HEK293 (cell line): ENCODE measurements around the gene EVC.
A peak's percentile ranks its signal among the peaks of the same experiment; 100 is the strongest.

ENCODE experiments used
- CTCF ChIA-PET: fragments of 350-600 bp; formaldehyde crosslinking; extraction: SDS; loops from one replicate; lab custom pipeline; 2021; ENCODE audit warnings: antibody characterized with exemption; lab: Yijun Ruan, JAX
- POLR2A ChIA-PET: fragments of 300-600 bp; formaldehyde crosslinking; extraction: SDS; loops from one replicate; lab custom pipeline; 2020; ENCODE audit warnings: antibody characterized with exemption, inconsistent platforms; lab: Yijun Ruan, JAX
- H3K27ac ChIP-seq: fragments of 200-500 bp; sonication (Bioruptor generic); 2 replicates; pipeline ENCODE4 v1.5.1; 2014; ENCODE audit warnings: low read depth, low read length, control low read depth, inconsistent platforms; ENCODE audit errors: extremely low read depth
- H3K36me3 ChIP-seq, 2 experiments: fragments of 200-500 bp in 1 of 2; sonication (Bioruptor generic) in 1 of 2; 1 replicate in 1 of 2; 2 replicates in 1 of 2; pipeline ENCODE4 v1.5.1; 2014 to 2017; ENCODE audit warnings: inconsistent platforms in 2 of 2, low read length in 2 of 2; ENCODE audit not compliant: control insufficient read depth in 2 of 2, insufficient read depth in 1 of 2
- H3K4me1 ChIP-seq: fragments of 200-500 bp; sonication (Bioruptor generic); 2 replicates; pipeline ENCODE4 v1.5.1; 2014; ENCODE audit warnings: mild to moderate bottlenecking, low read length, inconsistent platforms; ENCODE audit not compliant: control insufficient read depth, insufficient read depth
- H3K4me3 ChIP-seq: 2 replicates; pipeline ENCODE4 v1.5.1; 2011; ENCODE audit warnings: low read depth, mild to moderate bottlenecking, control low read depth, low read length, moderate library complexity
- H3K9me3 ChIP-seq: fragments of 200-500 bp; sonication (Bioruptor generic); 2 replicates; pipeline ENCODE4 v1.5.1; 2014; ENCODE audit warnings: low read depth, low read length, inconsistent platforms; ENCODE audit not compliant: control insufficient read depth, insufficient read depth
- BCL11B ChIP-seq: fragments of 450-650 bp; formaldehyde crosslinking; IDR thresholded peaks from 2 replicates; pipeline ENCODE4 v1.5.1; 2016; ENCODE audit warnings: low read depth, missing biosample characterization, missing genetic modification characterization
- KLF1 ChIP-seq: fragments of 450-650 bp; formaldehyde crosslinking; IDR thresholded peaks from 2 replicates; pipeline ENCODE4 v1.5.1; 2016; ENCODE audit warnings: missing biosample characterization, missing genetic modification characterization
- ZNF266 ChIP-seq: fragments of 450-650 bp; formaldehyde crosslinking; IDR thresholded peaks from 2 replicates; pipeline ENCODE4 v1.5.1; 2016; ENCODE audit warnings: missing biosample characterization, missing genetic modification characterization, low read depth
- ZNF394 ChIP-seq: fragments of 450-650 bp; formaldehyde crosslinking; IDR thresholded peaks from 2 replicates; pipeline ENCODE4 v1.5.1; 2016; ENCODE audit warnings: missing biosample characterization, missing genetic modification characterization, mild to moderate bottlenecking, moderate library complexity, borderline replicate concordance
- ZNF513 ChIP-seq: fragments of 450-650 bp; IDR thresholded peaks from 2 replicates; pipeline ENCODE4 v1.5.1; 2018; ENCODE audit warnings: missing biosample characterization, missing genetic modification characterization
- ZNF654 ChIP-seq: fragments of 450-650 bp; formaldehyde crosslinking; IDR thresholded peaks from 2 replicates; pipeline ENCODE4 v1.5.1; 2016; ENCODE audit warnings: low read depth, missing biosample characterization, missing genetic modification characterization
- ZNF791 ChIP-seq: fragments of 450-650 bp; formaldehyde crosslinking; IDR thresholded peaks from 2 replicates; pipeline ENCODE4 v1.5.1; 2016; ENCODE audit warnings: missing biosample characterization, missing genetic modification characterization
- TF ChIP-seq, protein P1 (sequence below): fragments of 450-650 bp; formaldehyde crosslinking; IDR thresholded peaks from 2 replicates; pipeline ENCODE4 v1.5.1; 2016; ENCODE audit warnings: missing biosample characterization, missing genetic modification characterization, low read depth
- TF ChIP-seq, protein P2 (sequence below): fragments of 450-650 bp; formaldehyde crosslinking; IDR thresholded peaks from 2 replicates; pipeline ENCODE4 v1.5.1; 2016; ENCODE audit warnings: missing biosample characterization, missing genetic modification characterization, borderline replicate concordance
- TF ChIP-seq, protein P3 (sequence below): fragments of 450-650 bp; formaldehyde crosslinking; IDR thresholded peaks from 2 replicates; pipeline ENCODE4 v1.5.1; 2016; ENCODE audit warnings: missing biosample characterization, missing genetic modification characterization
- TF ChIP-seq, protein P4 (sequence below): fragments of 450-650 bp; formaldehyde crosslinking; IDR thresholded peaks from 2 replicates; pipeline ENCODE4 v1.5.0; 2017; ENCODE audit warnings: missing biosample characterization, missing genetic modification characterization, borderline replicate concordance
- TF ChIP-seq, protein P5 (sequence below): fragments of 450-650 bp; formaldehyde crosslinking; IDR thresholded peaks from 2 replicates; pipeline ENCODE4 v1.5.1; 2016; ENCODE audit warnings: missing biosample characterization, missing genetic modification characterization
- TF ChIP-seq, protein P6 (sequence below): fragments of 450-650 bp; formaldehyde crosslinking; IDR thresholded peaks from 2 replicates; pipeline ENCODE4 v1.5.1; 2017; ENCODE audit warnings: missing biosample characterization, missing genetic modification characterization

EVC gene

DNA sequence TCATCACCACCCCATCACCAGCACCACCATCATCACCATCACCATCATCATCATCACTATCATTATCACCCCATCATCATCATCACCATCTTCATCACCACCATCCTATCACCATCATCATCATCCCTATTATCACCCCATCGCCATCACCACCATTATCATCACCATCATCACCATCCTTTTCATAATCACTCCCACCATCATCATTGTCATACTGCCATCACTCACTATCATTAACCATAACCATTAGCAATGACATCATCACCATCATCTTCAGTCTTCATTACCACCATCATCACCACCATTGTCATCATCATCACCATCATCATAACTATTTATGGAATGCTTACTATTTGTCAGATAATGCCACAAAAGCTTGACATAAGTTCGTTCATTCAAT is 146.2 kb downstream of the EVC start:
- ChIA-PET POLR2A (interaction anchor here (0.6 kb wide), 1 partner anchor 13 kb away, joined by 6 read pairs; no protein-coding TSS in a partner anchor), CTCF (no interaction called here)
- H3K27ac ChIP-seq, result no peak overlapping the region
- TF ChIP-seq, protein P1, sequence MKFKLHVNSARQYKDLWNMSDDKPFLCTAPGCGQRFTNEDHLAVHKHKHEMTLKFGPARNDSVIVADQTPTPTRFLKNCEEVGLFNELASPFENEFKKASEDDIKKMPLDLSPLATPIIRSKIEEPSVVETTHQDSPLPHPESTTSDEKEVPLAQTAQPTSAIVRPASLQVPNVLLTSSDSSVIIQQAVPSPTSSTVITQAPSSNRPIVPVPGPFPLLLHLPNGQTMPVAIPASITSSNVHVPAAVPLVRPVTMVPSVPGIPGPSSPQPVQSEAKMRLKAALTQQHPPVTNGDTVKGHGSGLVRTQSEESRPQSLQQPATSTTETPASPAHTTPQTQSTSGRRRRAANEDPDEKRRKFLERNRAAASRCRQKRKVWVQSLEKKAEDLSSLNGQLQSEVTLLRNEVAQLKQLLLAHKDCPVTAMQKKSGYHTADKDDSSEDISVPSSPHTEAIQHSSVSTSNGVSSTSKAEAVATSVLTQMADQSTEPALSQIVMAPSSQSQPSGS, result peak; percentile 92
- TF ChIP-seq ZNF791 (tag by site-specific recombination) (0 out of 2 replicates have a peak, but pooled peaks have one; percentile 13), ZNF513 (tag by site-specific recombination) (peak; percentile 88), ZNF266 (tag by site-specific recombination) (0 out of 2 replicates have a peak, but pooled peaks have one; percentile 17), KLF1 (tag by site-specific recombination) (0 out of 2 replicates have a peak, but pooled peaks have one; percentile 11)
- TF ChIP-seq, protein P2, sequence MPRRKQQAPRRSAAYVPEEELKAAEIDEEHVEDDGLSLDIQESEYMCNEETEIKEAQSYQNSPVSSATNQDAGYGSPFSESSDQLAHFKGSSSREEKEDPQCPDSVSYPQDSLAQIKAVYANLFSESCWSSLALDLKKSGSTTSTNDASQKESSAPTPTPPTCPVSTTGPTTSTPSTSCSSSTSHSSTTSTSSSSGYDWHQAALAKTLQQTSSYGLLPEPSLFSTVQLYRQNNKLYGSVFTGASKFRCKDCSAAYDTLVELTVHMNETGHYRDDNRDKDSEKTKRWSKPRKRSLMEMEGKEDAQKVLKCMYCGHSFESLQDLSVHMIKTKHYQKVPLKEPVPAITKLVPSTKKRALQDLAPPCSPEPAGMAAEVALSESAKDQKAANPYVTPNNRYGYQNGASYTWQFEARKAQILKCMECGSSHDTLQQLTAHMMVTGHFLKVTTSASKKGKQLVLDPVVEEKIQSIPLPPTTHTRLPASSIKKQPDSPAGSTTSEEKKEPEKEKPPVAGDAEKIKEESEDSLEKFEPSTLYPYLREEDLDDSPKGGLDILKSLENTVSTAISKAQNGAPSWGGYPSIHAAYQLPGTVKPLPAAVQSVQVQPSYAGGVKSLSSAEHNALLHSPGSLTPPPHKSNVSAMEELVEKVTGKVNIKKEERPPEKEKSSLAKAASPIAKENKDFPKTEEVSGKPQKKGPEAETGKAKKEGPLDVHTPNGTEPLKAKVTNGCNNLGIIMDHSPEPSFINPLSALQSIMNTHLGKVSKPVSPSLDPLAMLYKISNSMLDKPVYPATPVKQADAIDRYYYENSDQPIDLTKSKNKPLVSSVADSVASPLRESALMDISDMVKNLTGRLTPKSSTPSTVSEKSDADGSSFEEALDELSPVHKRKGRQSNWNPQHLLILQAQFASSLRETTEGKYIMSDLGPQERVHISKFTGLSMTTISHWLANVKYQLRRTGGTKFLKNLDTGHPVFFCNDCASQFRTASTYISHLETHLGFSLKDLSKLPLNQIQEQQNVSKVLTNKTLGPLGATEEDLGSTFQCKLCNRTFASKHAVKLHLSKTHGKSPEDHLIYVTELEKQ (tag by site-specific recombination), result no peak
- TF ChIP-seq, protein P3, sequence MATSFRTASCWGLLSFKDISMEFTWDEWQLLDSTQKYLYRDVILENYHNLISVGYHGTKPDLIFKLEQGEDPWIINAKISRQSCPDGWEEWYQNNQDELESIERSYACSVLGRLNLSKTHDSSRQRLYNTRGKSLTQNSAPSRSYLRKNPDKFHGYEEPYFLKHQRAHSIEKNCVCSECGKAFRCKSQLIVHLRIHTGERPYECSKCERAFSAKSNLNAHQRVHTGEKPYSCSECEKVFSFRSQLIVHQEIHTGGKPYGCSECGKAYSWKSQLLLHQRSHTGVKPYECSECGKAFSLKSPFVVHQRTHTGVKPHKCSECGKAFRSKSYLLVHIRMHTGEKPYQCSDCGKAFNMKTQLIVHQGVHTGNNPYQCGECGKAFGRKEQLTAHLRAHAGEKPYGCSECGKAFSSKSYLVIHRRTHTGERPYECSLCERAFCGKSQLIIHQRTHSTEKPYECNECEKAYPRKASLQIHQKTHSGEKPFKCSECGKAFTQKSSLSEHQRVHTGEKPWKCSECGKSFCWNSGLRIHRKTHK (tag by site-specific recombination), result no peak
- TF ChIP-seq, protein P4, sequence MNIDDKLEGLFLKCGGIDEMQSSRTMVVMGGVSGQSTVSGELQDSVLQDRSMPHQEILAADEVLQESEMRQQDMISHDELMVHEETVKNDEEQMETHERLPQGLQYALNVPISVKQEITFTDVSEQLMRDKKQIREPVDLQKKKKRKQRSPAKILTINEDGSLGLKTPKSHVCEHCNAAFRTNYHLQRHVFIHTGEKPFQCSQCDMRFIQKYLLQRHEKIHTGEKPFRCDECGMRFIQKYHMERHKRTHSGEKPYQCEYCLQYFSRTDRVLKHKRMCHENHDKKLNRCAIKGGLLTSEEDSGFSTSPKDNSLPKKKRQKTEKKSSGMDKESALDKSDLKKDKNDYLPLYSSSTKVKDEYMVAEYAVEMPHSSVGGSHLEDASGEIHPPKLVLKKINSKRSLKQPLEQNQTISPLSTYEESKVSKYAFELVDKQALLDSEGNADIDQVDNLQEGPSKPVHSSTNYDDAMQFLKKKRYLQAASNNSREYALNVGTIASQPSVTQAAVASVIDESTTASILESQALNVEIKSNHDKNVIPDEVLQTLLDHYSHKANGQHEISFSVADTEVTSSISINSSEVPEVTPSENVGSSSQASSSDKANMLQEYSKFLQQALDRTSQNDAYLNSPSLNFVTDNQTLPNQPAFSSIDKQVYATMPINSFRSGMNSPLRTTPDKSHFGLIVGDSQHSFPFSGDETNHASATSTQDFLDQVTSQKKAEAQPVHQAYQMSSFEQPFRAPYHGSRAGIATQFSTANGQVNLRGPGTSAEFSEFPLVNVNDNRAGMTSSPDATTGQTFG (tag by site-specific recombination), result 0 out of 2 replicates have a peak, but pooled peaks have one; percentile 33
- H3K4me3 ChIP-seq, result no peak overlapping the region
- H3K36me3 ChIP-seq, result no peaks in the 10 kb centered on the region
- H3K4me1 ChIP-seq, result no peaks in the 10 kb centered on the region
- H3K9me3 ChIP-seq, result no peaks in the 10 kb centered on the region

DNA sequence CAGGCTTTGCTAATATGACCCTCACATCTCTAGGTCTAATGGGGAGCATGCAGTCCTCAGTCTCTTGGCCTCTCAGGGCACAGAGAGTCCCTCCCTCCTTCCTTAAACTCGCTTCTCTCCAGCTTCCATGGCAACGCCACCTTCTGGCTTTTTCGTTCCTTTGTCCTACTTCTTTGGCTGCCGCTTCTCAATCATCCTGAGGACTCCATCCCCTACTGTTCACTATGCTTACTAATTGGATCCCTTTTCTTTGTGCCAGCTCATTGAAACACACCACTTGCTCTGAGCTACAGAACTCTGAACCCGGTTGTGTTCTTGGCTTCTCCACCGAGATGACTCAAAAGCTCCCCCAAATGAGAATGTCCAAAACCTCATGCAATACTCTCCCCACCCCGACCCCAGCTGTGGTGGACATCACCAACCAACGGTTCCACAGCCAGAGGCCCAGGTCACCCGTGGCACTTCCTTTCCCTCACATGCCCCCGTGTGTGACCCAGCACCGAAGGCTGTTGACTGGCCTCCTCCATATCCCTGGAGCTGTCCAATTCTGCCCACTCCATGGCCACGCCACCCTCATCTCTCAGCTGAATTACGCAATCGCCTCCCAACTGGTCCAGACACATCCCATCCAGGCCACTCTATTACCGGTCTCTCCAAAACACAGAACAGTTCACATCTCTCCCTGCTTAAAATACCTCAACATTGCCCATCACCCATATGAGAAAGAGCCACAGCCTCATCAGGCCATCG is 147.2 kb downstream of the EVC start:
- CTCF ChIA-PET, result interaction anchor here (0.6 kb wide), 2 partner anchors 11 to 48 kb away, joined by 3 read pairs; no protein-coding TSS in a partner anchor
- H3K9me3 ChIP-seq, result no peaks in the 10 kb centered on the region
- H3K36me3 ChIP-seq, result no peaks in the 10 kb centered on the region
- POLR2A ChIA-PET, result interaction anchor here (0.6 kb wide), 1 partner anchor 14 kb away, joined by 6 read pairs; no protein-coding TSS in a partner anchor
- no peaks in the 10 kb centered on the region for H3K4me1 ChIP-seq
- H3K27ac ChIP-seq, result no peak overlapping the region
- H3K4me3 ChIP-seq, result no peak overlapping the region
- TF ChIP-seq ZNF394 (tag by site-specific recombination) (no peak), BCL11B (no peak), ZNF654 (no peak)
- TF ChIP-seq, protein P5, sequence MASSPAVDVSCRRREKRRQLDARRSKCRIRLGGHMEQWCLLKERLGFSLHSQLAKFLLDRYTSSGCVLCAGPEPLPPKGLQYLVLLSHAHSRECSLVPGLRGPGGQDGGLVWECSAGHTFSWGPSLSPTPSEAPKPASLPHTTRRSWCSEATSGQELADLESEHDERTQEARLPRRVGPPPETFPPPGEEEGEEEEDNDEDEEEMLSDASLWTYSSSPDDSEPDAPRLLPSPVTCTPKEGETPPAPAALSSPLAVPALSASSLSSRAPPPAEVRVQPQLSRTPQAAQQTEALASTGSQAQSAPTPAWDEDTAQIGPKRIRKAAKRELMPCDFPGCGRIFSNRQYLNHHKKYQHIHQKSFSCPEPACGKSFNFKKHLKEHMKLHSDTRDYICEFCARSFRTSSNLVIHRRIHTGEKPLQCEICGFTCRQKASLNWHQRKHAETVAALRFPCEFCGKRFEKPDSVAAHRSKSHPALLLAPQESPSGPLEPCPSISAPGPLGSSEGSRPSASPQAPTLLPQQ (tag by site-specific recombination), result no peak
- TF ChIP-seq, protein P6, sequence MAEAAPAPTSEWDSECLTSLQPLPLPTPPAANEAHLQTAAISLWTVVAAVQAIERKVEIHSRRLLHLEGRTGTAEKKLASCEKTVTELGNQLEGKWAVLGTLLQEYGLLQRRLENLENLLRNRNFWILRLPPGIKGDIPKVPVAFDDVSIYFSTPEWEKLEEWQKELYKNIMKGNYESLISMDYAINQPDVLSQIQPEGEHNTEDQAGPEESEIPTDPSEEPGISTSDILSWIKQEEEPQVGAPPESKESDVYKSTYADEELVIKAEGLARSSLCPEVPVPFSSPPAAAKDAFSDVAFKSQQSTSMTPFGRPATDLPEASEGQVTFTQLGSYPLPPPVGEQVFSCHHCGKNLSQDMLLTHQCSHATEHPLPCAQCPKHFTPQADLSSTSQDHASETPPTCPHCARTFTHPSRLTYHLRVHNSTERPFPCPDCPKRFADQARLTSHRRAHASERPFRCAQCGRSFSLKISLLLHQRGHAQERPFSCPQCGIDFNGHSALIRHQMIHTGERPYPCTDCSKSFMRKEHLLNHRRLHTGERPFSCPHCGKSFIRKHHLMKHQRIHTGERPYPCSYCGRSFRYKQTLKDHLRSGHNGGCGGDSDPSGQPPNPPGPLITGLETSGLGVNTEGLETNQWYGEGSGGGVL, result no peak
